Aorta (tissue), 5 donors: ENCODE results near the gene FBXW12. TPM values are rescaled to one million over a fixed set of nuclear protein-coding genes. Genes with fewer than 3 reads are reported as not detected.

Source experiments
- ATAC-seq: fragments of 200-7000 bp; cut with Tn5 transposase; one replicate; pipeline ENCODE4 v1.9.1; 2022; ENCODE audit warnings: moderate library complexity; ENCODE audit not compliant: low FRiP score
- DNase-seq, 2 donors: peaks; one replicate each; pipeline ENCODE4 v3.0.0-alpha.2; 2020
- H3K27ac ChIP-seq, 2 donors: one replicate each; pipeline ENCODE4 v1.5.1; 2013; ENCODE audit warnings: low read length in 2 of 2, mild to moderate bottlenecking in 2 of 2, moderate library complexity in 2 of 2, control low read depth in 1 of 2, inconsistent platforms in 1 of 2, low read depth in 1 of 2
- H3K27me3 ChIP-seq, 2 donors: one replicate each; pipeline ENCODE4 v1.6.1; 2013; ENCODE audit warnings: control low read depth in 1 of 2, low read length in 1 of 2, mild to moderate bottlenecking in 1 of 2, moderate library complexity in 1 of 2; ENCODE audit not compliant: insufficient read depth in 2 of 2, control insufficient read depth in 1 of 2
- H3K36me3 ChIP-seq, 2 donors: one replicate each; pipeline ENCODE4 v1.6.1; 2013; ENCODE audit warnings: control low read depth in 1 of 2, low read length in 1 of 2, mild to moderate bottlenecking in 1 of 2; ENCODE audit not compliant: insufficient read depth in 2 of 2, control insufficient read depth in 1 of 2
- H3K4me1 ChIP-seq, 2 donors: one replicate each; pipeline ENCODE4 v1.6.1; 2013; ENCODE audit warnings: low read length in 2 of 2, control low read depth in 1 of 2, mild to moderate bottlenecking in 1 of 2, moderate library complexity in 1 of 2; ENCODE audit not compliant: insufficient read depth in 2 of 2, control insufficient read depth in 1 of 2
- H3K4me3 ChIP-seq, 2 donors: one replicate each; pipeline ENCODE4 v1.5.1; 2013; ENCODE audit warnings: low read length in 2 of 2, control low read depth in 1 of 2, mild to moderate bottlenecking in 1 of 2
- H3K9me3 ChIP-seq: one replicate; pipeline ENCODE4 v1.6.1; 2013; ENCODE audit warnings: mild to moderate bottlenecking, low read length; ENCODE audit not compliant: control insufficient read depth
- WGBS, 2 donors: extraction: QIAGEN DNeasy Blood & Tissue Kit; methylation state at CpG; one replicate each; pipeline ENCODE4 v1.1.7; 2013; 5-methylcytosine and 5-hydroxymethylcytosine counted together
- intact Hi-C, 2 donors: fragments of 100-400 bp; cut with DNase I; formaldehyde crosslinking; loops; one replicate each; pipeline versions ENCODE4 v1.14.2 to v1.15.0; 2022
- polyA plus RNA-seq, 2 donors: library from polyadenylated mRNA; stranded (reverse); fragments of 200-250 nt; gene quantifications; one replicate each; pipeline ENCODE4 v1.2.3, GENCODE V29; 2013
- total RNA-seq, 2 donors: library from RNA; stranded (reverse); fragmentation: NEBNext Ultra II Directional; extraction: Animal tissue kit (Norgen Biotek cat#: 25700); gene quantifications; one replicate each; pipeline ENCODE4 v1.2.1, GENCODE V29; 2021
- donor health status: healthy with polysubstance abuse.
- donor health status: Bipolar disorder and iron deficiency.
- donor health status: DM: no; HTN: no; CAD: no.
- donor health status: DM: no; HTN: no; CAD: no.
- donor health status: DM: yes; HTN: yes; CAD: no.

Gene FBXW12
- total and polyA plus RNA-seq, 4 donors: not detected

- H3K4me3 ChIP-seq: no peak overlapping the region
- peak overlapping the region; percentile 31 to 61 for H3K27ac ChIP-seq
- DNase-seq (peak; percentile 57 to 76), ATAC-seq (no peak)
- no peaks in the 10 kb centered on the region for H3K27me3 ChIP-seq
- intact Hi-C loops: no loop called here
- peaks cover 0 to 4% of the 10 kb centered on the region in 2 donors for H3K4me1 ChIP-seq
- peaks cover 0 to 2% of the 10 kb centered on the region in 2 donors for H3K36me3 ChIP-seq
- 34 to 35% methylated on average over 21 of the region's 21 CpGs for WGBS, 2 donors
- no peaks in the 10 kb centered on the region for H3K9me3 ChIP-seq
These were observed 32.7 kb downstream of the FBXW12 start for GRCh38 chr3:48404440-48405342.

- Histone ChIP-seq H3K9me3 (no peaks in the 10 kb centered on the region), H3K27ac (peak overlapping the region in 1 of 2 donors; percentile 45)
- peak; percentile 52 to 71 for DNase-seq
These were observed 33.4 kb downstream of the FBXW12 start for GRCh38 chr3:48405343-48405881.

GRCh38 chr3:48405971-48406370 lies 34.0 kb downstream of the FBXW12 start:
- H3K4me1 ChIP-seq: peaks cover 0 to 4% of the 10 kb centered on the region in 2 donors
- intact Hi-C loops: no loop called here

More at GRCh38 chr3:48405343-48405881, 33.4 kb downstream of the FBXW12 start:
- ATAC-seq: no peak
- peaks cover 0 to 7% of the 10 kb centered on the region in 2 donors for H3K36me3 ChIP-seq
- intact Hi-C loops: no loop called here
- no peak overlapping the region for H3K4me3 ChIP-seq
- WGBS, 2 donors: 76 to 82% methylated on average over 13 of the region's 13 CpGs
- peaks cover 0 to 4% of the 10 kb centered on the region in 2 donors for H3K4me1 ChIP-seq
- no peaks in the 10 kb centered on the region for H3K27me3 ChIP-seq

GRCh38 chr3:48406443-48407431 lies 34.7 kb downstream of the FBXW12 start:
- peaks cover 0 to 4% of the 10 kb centered on the region in 2 donors for H3K4me1 ChIP-seq
- H3K36me3 ChIP-seq: peaks cover 0 to 9% of the 10 kb centered on the region in 2 donors
- intact Hi-C loops: no loop called here
- DNase-seq (peak; percentile 25 to 68), ATAC-seq (no peak)
- H3K4me3 ChIP-seq: no peak overlapping the region
- H3K9me3 ChIP-seq: no peaks in the 10 kb centered on the region
- no peaks in the 10 kb centered on the region for H3K27me3 ChIP-seq
- H3K27ac ChIP-seq: peak overlapping the region in 1 of 2 donors; percentile 4
- WGBS, 2 donors: 88 to 90% methylated on average over 18 of the region's 18 CpGs

More at GRCh38 chr3:48405971-48406370, 34.0 kb downstream of the FBXW12 start:
- Histone ChIP-seq H3K36me3 (peaks cover 0 to 9% of the 10 kb centered on the region in 2 donors), H3K4me3 (no peak overlapping the region), H3K27me3 (no peaks in the 10 kb centered on the region), H3K27ac (peak overlapping the region in 1 of 2 donors; percentile 23), H3K9me3 (no peaks in the 10 kb centered on the region)
- no peak for ATAC-seq
- DNase-seq: no peak
- 84% methylated on average over 1 of the region's 1 CpG for WGBS, 2 donors

GRCh38 chr3:48407542-48408099 lies 35.6 kb downstream of the FBXW12 start:
- Histone ChIP-seq H3K27me3 (no peaks in the 10 kb centered on the region), H3K27ac (no peak overlapping the region), H3K4me1 (peaks cover 0 to 2% of the 10 kb centered on the region in 2 donors), H3K4me3 (no peak overlapping the region), H3K36me3 (peaks cover 0 to 16% of the 10 kb centered on the region in 2 donors), H3K9me3 (no peaks in the 10 kb centered on the region)
- no peak for ATAC-seq
- WGBS, 2 donors: 90% methylated on average over 8 of the region's 8 CpGs
- peak; percentile 18 to 22 for DNase-seq
- intact Hi-C loops: no loop called here

- DNase-seq (peak; percentile 29 to 37), ATAC-seq (no peak)
- H3K27me3 ChIP-seq: no peaks in the 10 kb centered on the region
- H3K36me3 ChIP-seq: peaks cover 0 to 17% of the 10 kb centered on the region in 2 donors
- intact Hi-C loops: no loop called here
- WGBS, 2 donors: 73 to 89% methylated on average over 4 of the region's 4 CpGs
- H3K4me1 ChIP-seq: no peaks in the 10 kb centered on the region
- no peaks in the 10 kb centered on the region for H3K9me3 ChIP-seq
- H3K4me3 ChIP-seq: no peak overlapping the region
- H3K27ac ChIP-seq: no peak overlapping the region
These were observed 36.8 kb downstream of the FBXW12 start for GRCh38 chr3:48408823-48409281.

GRCh38 chr3:48409291-48410201 lies 37.5 kb downstream of the FBXW12 start:
- intact Hi-C loops: no loop called here
- Histone ChIP-seq H3K36me3 (peaks cover 0 to 17% of the 10 kb centered on the region in 2 donors), H3K4me1 (no peaks in the 10 kb centered on the region), H3K4me3 (no peak overlapping the region), H3K9me3 (no peaks in the 10 kb centered on the region), H3K27me3 (no peaks in the 10 kb centered on the region), H3K27ac (no peak overlapping the region)
- ATAC-seq: no peak
- DNase-seq: peak; percentile 32 to 71
- WGBS, 2 donors: 92 to 93% methylated on average over 28 to 31 of the region's 31 CpGs
